AG10803 (cell line): ENCODE data around the gene SLA2.
A peak's percentile ranks its signal among the peaks of the same experiment; 100 is the strongest.
"Not testable (repeated sequence)": the region's sequence is repeated elsewhere in the genome, so short reads cannot be mapped to it uniquely, and the experiment has no call there.

Experiments
- DNase-seq: peaks from one replicate; pipeline ENCODE4 v3.0.0; 2010; ENCODE audit warnings: low read depth
- H3K4me3 ChIP-seq: 2 replicates; pipeline ENCODE4 v1.5.1; 2011; ENCODE audit warnings: mild to moderate bottlenecking, low read length, control low read depth
- TF ChIP-seq, protein P1 (sequence below): conservative IDR thresholded peaks from 2 replicates; pipeline ENCODE4 v1.5.1; 2011; ENCODE audit warnings: mild to moderate bottlenecking, low read length, control low read depth, inconsistent platforms

The SLA2 gene

DNA sequence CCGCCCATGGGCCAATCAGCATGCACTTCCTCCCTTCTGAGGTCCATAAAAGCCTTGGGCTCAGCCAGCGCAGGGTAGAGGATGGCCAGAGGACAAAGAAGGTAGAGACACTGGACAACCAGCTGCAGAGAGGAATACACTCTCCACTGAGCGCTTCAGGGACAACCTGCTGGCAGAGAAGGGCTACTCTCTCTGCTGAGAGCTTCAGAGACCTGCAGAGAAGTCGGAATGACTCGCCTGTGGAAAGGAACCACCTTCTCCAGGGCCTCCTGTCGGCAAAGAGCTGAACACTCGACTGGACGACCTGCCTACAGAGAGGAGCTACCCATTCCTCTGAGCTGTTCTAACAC is 31.4 kb upstream of the SLA2 start:
- no peak overlapping the region for H3K4me3 ChIP-seq
- TF ChIP-seq, protein P1, sequence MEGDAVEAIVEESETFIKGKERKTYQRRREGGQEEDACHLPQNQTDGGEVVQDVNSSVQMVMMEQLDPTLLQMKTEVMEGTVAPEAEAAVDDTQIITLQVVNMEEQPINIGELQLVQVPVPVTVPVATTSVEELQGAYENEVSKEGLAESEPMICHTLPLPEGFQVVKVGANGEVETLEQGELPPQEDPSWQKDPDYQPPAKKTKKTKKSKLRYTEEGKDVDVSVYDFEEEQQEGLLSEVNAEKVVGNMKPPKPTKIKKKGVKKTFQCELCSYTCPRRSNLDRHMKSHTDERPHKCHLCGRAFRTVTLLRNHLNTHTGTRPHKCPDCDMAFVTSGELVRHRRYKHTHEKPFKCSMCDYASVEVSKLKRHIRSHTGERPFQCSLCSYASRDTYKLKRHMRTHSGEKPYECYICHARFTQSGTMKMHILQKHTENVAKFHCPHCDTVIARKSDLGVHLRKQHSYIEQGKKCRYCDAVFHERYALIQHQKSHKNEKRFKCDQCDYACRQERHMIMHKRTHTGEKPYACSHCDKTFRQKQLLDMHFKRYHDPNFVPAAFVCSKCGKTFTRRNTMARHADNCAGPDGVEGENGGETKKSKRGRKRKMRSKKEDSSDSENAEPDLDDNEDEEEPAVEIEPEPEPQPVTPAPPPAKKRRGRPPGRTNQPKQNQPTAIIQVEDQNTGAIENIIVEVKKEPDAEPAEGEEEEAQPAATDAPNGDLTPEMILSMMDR: no peak
- no peak for DNase-seq

DNA sequence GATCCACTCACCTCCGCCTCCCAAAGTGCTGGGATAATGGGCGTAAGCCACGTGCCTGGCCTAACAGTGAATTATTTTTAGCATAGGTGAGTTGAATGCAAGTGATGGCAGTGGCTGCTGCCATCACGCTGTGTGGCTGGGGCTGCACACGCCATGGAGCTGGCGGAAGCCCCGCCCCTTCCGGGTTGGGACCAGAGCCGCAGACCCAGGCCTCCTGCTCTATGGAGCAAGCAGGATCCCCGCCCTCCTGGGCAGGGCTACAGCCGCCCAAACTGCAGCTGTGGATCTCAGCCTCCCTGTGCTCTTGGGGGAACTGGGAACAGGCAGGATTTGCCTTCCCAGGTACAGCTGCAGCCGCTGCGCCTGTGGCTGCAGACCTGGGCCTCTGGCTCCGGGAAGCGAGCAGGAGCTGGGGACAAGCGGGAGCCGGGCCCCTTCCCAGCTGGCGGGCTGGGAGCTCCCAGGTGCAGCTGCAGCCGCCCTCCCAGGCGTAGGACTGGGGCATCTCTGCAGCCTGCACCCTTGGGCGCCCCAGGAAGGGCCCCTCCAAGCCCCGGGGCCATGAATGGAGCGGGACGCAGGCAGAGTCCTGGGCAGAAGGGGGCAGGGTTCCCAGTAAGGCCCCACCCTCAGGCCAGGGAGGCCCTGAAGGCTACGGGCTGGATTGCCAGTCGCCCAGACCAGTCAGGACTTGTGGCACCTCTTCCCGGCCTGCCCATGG is 30.9 kb upstream of the SLA2 start:
- DNase-seq: no peak
- no peak overlapping the region for H3K4me3 ChIP-seq
- TF ChIP-seq, protein P1: no peak

- DNase-seq, H3K4me3 ChIP-seq: not testable (repeated sequence)
These were observed 29.5 kb upstream of the SLA2 start for GRCh38 chr20:36675545-36675944.

DNA sequence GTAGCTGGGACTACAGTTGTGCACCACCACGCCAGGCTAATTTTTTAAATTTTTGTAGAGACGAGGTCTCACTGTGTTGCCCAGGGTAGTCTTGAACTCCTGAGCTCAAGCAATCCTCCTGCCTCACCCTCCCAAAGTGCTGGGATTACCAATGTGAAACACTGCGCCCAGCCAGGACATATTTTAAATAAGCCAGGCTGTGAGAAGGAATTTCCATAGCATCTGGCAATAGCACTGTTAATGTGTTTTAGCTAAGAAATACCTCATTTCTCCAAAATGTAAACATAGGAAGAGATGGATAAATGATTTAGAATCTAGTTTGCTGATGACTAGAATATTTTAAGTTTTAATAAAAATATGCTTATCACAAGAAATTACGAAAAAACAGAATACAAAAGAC is 27.0 kb upstream of the SLA2 start:
- H3K4me3 ChIP-seq: no peak overlapping the region
- DNase-seq: no peak
- TF ChIP-seq, protein P1: no peak

DNA sequence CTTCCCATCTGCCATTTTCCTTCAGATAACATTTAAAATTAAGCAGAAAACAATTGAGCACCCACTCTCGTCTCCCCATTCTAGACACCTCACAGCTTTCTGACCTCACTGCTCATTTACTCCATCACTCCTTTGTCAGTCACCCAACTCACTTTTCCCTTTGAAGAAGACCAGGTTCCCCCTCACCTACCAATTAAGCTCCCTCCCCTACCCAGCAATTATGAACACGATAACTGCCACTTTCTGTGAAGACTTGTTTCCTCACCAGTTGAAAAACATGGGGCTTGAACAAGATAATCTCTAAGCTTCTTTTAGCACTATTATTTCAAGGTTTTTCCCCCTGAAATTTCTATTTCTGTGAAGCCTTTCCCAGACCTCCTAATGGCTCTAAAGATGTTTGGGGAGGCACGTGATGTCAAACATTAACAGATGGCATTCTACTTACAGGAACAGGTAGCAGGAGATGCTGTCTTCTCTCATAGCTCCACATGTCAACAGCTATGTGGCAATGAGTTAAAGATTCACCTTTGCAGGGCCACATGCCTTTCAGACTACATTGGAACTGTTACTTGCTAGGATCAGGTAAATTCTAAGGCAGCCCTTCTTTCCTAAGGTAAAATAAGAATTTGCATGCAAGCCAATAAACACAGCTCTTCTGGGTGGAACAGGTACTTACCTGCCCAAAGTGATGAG is 24.8 kb upstream of the SLA2 start:
- TF ChIP-seq, protein P1: no peak
- H3K4me3 ChIP-seq: no peak overlapping the region
- no peak for DNase-seq

GRCh38 chr20:36666181-36666740 is 20.3 kb upstream of the SLA2 start:
- DNase-seq: peak; percentile 38
- no peak overlapping the region for H3K4me3 ChIP-seq
- TF ChIP-seq, protein P1: peak; percentile 33; the same call in 1 of the 2 replicates

GRCh38 chr20:36663031-36663430 is 17.0 kb upstream of the SLA2 start:
- no peak for DNase-seq
- no peak overlapping the region for H3K4me3 ChIP-seq
- TF ChIP-seq, protein P1: no peak
